HepG2 (cell line): ENCODE measurements around the gene JAG1. TPM values are rescaled to one million over a fixed set of nuclear protein-coding genes. Genes with fewer than 3 reads are reported as not detected.
A peak's percentile ranks its signal among the peaks of the same experiment; 100 is the strongest.

Experiments used
- AGO2 ChIP-seq: fragments of 200-400 bp; formaldehyde crosslinking; optimal IDR thresholded peaks from 2 replicates; pipeline ENCODE3; 2017; ENCODE audit warnings: mild to moderate bottlenecking, low read depth, low read length, moderate library complexity
- ATRX ChIP-seq: sonication (generic); formaldehyde crosslinking; IDR thresholded peaks from 2 replicates; pipeline ENCODE4 v1.4.0; 2020; ENCODE audit warnings: missing genetic modification reagents, borderline replicate concordance
- FIP1L1 ChIP-seq: fragments of 200-400 bp; formaldehyde crosslinking; IDR thresholded peaks from 2 replicates; pipeline ENCODE4 v1.6.1; 2018; ENCODE audit warnings: low read depth, mild to moderate bottlenecking, low read length, moderate library complexity, borderline replicate concordance; ENCODE audit not compliant: insufficient read depth
- MED13 ChIP-seq: sonication (generic); formaldehyde crosslinking; IDR thresholded peaks from 2 replicates; pipeline ENCODE4 v1.5.0; 2020; ENCODE audit warnings: missing genetic modification reagents
- ZEB1 ChIP-seq: IDR thresholded peaks from 2 replicates; pipeline ENCODE4 v1.6.1; 2012; ENCODE audit warnings: mild to moderate bottlenecking, low read depth, inconsistent platforms; ENCODE audit not compliant: insufficient replicate concordance
- ZFP90 ChIP-seq: sonication (generic); formaldehyde crosslinking; IDR thresholded peaks from 2 replicates; pipeline ENCODE4 v1.8.0; 2022; ENCODE audit warnings: missing genetic modification reagents, mild to moderate bottlenecking, inconsistent platforms, borderline replicate concordance
- ZNF382 ChIP-seq: sonication (generic); formaldehyde crosslinking; IDR thresholded peaks from 2 replicates; pipeline ENCODE4 v1.5.0; 2020; ENCODE audit warnings: missing genetic modification reagents, mild to moderate bottlenecking, borderline replicate concordance
- ZNF430 ChIP-seq: sonication (generic); formaldehyde crosslinking; IDR thresholded peaks from 2 replicates; pipeline ENCODE4 v1.9.0; 2021; ENCODE audit warnings: mild to moderate bottlenecking, missing genetic modification reagents
- ZNF510 ChIP-seq: sonication (generic); formaldehyde crosslinking; IDR thresholded peaks from 2 replicates; pipeline ENCODE4 v1.4.0; 2020; ENCODE audit warnings: low read depth, mild to moderate bottlenecking, missing genetic modification reagents
- ZNF616 ChIP-seq: sonication (generic); formaldehyde crosslinking; IDR thresholded peaks from 2 replicates; pipeline ENCODE4 v1.5.0; 2020; ENCODE audit warnings: low read depth, mild to moderate bottlenecking, missing genetic modification reagents
- polyA plus RNA-seq, 8 experiments: library from polyadenylated mRNA; depleted of rRNA in 3 of 8; stranded (reverse) in 7 of 8; unstranded in 1 of 8; fragments of >200 nt; fragmentation: Illumina TruSeq in 4 of 8; extraction: Trizol in 4 of 8; gene quantifications; 2 replicates each; pipeline versions ENCODE4 v1.2.1 to v1.2.3, GENCODE V29; 2011 to 2016; ENCODE audit warnings: low read depth in 4 of 8, missing spikeins in 1 of 8, mixed read lengths in 1 of 8; ENCODE audit not compliant: insufficient read depth in 1 of 8
- total RNA-seq, 5 experiments: library from RNA; depleted of rRNA; stranded (reverse); fragments of >200 nt; fragmentation: Illumina TruSeq; extraction: Trizol; gene quantifications; 2 replicates each; pipeline ENCODE4 v1.2.3, GENCODE V29; 2016; ENCODE audit warnings: low read depth in 1 of 5
- TF ChIP-seq, protein P1 (sequence below): sonication (generic); formaldehyde crosslinking; IDR thresholded peaks from 2 replicates; pipeline ENCODE4 v1.9.0; 2021; ENCODE audit warnings: missing genetic modification reagents, borderline replicate concordance
- TF ChIP-seq, protein P2 (sequence below): IDR thresholded peaks from 2 replicates; pipeline ENCODE4 v1.6.1; 2016; ENCODE audit warnings: low read depth, missing genetic modification reagents, missing compliant biosample characterization
- TF ChIP-seq, protein P3 (sequence below): sonication (generic); formaldehyde crosslinking; IDR thresholded peaks from 2 replicates; pipeline ENCODE4 v1.5.1; 2020; ENCODE audit warnings: mild to moderate bottlenecking, missing genetic modification reagents
- TF ChIP-seq, protein P4 (sequence below): sonication (generic); formaldehyde crosslinking; IDR thresholded peaks from 2 replicates; pipeline ENCODE4 v1.5.1; 2020; ENCODE audit warnings: missing genetic modification reagents, mild to moderate bottlenecking, borderline replicate concordance
- TF ChIP-seq, protein P5 (sequence below): sonication (generic); formaldehyde crosslinking; IDR thresholded peaks from 2 replicates; pipeline ENCODE4 v1.5.0; 2020; ENCODE audit warnings: missing genetic modification reagents, mild to moderate bottlenecking, borderline replicate concordance

The JAG1 gene
- total and polyA plus RNA-seq, 2 of the 13 experiments (the other 11 are each of a cell fraction or from before 2014, with no cell fraction given): 47.1 to 56.3 TPM

DNA sequence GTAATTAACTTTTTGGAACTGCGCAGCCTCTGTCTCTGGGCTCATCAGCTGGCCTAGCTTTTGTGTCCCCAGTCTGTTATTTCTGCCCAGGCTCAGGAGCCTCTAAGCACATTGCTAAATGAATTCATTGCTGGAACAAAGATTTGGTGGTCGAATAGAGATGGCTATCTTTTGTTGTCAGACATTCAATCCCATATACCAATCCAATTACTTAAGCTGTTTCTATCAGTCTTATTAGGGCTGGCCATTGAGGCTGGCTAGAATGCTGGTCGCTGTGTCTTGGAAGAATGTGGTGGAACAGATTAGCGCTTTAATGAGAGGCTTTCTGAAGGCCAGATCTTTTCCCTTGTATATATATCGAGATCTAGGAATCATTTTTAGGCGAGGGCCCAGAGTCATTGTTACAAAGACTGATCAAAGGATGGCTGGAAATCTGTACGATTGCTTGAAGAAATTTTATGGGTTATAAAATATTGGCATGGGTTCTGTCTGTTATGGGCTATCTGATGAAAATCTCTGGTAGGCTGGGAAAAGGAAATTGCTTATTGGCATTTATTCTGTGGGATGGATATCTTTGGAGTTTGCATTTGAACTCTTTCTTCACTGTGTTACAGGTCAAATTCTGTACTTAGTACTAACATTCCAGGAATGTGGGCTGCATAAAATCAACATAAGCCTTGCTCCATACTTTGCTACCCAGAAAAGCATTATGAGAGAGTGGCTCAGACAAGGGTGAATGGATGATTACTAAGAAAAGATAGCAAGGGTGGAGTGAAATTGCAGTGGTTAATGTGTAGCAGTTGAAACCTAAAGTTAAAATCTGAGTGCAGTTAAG is 34.8 kb upstream of the JAG1 start (continued):
- 0 out of 2 replicates have a peak, but pooled peaks have one; percentile 45 for TF ChIP-seq ZNF430 (CRISPR knock-in tag)
- TF ChIP-seq FIP1L1: no peak
- no peak for TF ChIP-seq ZFP90
- TF ChIP-seq ZNF382 (CRISPR knock-in tag): no peak
- TF ChIP-seq ZNF510: no peak
- TF ChIP-seq, protein P1, sequence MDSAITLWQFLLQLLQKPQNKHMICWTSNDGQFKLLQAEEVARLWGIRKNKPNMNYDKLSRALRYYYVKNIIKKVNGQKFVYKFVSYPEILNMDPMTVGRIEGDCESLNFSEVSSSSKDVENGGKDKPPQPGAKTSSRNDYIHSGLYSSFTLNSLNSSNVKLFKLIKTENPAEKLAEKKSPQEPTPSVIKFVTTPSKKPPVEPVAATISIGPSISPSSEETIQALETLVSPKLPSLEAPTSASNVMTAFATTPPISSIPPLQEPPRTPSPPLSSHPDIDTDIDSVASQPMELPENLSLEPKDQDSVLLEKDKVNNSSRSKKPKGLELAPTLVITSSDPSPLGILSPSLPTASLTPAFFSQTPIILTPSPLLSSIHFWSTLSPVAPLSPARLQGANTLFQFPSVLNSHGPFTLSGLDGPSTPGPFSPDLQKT: no peak
- TF ChIP-seq, protein P2, sequence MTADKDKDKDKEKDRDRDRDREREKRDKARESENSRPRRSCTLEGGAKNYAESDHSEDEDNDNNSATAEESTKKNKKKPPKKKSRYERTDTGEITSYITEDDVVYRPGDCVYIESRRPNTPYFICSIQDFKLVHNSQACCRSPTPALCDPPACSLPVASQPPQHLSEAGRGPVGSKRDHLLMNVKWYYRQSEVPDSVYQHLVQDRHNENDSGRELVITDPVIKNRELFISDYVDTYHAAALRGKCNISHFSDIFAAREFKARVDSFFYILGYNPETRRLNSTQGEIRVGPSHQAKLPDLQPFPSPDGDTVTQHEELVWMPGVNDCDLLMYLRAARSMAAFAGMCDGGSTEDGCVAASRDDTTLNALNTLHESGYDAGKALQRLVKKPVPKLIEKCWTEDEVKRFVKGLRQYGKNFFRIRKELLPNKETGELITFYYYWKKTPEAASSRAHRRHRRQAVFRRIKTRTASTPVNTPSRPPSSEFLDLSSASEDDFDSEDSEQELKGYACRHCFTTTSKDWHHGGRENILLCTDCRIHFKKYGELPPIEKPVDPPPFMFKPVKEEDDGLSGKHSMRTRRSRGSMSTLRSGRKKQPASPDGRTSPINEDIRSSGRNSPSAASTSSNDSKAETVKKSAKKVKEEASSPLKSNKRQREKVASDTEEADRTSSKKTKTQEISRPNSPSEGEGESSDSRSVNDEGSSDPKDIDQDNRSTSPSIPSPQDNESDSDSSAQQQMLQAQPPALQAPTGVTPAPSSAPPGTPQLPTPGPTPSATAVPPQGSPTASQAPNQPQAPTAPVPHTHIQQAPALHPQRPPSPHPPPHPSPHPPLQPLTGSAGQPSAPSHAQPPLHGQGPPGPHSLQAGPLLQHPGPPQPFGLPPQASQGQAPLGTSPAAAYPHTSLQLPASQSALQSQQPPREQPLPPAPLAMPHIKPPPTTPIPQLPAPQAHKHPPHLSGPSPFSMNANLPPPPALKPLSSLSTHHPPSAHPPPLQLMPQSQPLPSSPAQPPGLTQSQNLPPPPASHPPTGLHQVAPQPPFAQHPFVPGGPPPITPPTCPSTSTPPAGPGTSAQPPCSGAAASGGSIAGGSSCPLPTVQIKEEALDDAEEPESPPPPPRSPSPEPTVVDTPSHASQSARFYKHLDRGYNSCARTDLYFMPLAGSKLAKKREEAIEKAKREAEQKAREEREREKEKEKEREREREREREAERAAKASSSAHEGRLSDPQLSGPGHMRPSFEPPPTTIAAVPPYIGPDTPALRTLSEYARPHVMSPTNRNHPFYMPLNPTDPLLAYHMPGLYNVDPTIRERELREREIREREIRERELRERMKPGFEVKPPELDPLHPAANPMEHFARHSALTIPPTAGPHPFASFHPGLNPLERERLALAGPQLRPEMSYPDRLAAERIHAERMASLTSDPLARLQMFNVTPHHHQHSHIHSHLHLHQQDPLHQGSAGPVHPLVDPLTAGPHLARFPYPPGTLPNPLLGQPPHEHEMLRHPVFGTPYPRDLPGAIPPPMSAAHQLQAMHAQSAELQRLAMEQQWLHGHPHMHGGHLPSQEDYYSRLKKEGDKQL: peak; percentile 88
- TF ChIP-seq, protein P3, sequence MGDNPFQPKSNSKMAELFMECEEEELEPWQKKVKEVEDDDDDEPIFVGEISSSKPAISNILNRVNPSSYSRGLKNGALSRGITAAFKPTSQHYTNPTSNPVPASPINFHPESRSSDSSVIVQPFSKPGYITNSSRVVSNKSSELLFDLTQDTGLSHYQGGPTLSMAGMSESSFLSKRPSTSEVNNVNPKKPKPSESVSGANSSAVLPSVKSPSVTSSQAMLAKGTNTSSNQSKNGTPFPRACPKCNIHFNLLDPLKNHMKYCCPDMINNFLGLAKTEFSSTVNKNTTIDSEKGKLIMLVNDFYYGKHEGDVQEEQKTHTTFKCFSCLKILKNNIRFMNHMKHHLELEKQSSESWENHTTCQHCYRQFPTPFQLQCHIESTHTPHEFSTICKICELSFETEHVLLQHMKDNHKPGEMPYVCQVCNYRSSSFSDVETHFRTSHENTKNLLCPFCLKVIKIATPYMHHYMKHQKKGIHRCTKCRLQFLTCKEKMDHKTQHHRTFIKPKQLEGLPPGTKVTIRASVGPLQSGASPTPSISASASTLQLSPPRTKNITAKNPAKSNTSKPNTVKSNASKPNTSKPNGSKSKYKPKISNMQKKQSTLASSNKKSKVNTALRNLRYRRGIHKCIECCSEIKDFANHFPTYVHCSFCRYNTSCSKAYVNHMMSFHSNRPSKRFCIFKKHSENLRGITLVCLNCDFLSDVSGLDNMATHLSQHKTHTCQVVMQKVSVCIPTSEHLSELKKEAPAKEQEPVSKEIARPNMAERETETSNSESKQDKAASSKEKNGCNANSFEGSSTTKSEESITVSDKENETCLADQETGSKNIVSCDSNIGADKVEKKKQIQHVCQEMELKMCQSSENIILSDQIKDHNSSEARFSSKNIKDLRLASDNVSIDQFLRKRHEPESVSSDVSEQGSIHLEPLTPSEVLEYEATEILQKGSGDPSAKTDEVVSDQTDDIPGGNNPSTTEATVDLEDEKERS: peak; percentile 75; the same call in 1 of the 2 replicates
- TF ChIP-seq, protein P4, sequence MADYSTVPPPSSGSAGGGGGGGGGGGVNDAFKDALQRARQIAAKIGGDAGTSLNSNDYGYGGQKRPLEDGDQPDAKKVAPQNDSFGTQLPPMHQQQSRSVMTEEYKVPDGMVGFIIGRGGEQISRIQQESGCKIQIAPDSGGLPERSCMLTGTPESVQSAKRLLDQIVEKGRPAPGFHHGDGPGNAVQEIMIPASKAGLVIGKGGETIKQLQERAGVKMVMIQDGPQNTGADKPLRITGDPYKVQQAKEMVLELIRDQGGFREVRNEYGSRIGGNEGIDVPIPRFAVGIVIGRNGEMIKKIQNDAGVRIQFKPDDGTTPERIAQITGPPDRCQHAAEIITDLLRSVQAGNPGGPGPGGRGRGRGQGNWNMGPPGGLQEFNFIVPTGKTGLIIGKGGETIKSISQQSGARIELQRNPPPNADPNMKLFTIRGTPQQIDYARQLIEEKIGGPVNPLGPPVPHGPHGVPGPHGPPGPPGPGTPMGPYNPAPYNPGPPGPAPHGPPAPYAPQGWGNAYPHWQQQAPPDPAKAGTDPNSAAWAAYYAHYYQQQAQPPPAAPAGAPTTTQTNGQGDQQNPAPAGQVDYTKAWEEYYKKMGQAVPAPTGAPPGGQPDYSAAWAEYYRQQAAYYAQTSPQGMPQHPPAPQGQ (CRISPR knock-in tag): no peak
- TF ChIP-seq ZEB1: no peak
- no peak for TF ChIP-seq ATRX (CRISPR knock-in tag)
- TF ChIP-seq, protein P5, sequence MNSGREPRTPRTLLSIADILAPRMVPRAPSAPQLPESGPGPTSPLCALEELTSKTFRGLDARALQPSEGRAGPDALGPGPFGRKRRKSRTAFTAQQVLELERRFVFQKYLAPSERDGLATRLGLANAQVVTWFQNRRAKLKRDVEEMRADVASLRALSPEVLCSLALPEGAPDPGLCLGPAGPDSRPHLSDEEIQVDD (CRISPR knock-in tag): no peak
- no peak for TF ChIP-seq AGO2
- TF ChIP-seq ZNF616: no peak
- no peak for TF ChIP-seq MED13 (CRISPR knock-in tag)
